HUES64 (cell line): ENCODE results near the gene AKR1D1.
A peak's percentile ranks its signal among the peaks of the same experiment; 100 is the strongest.
"Not testable (repeated sequence)": the region's sequence is repeated elsewhere in the genome, so short reads cannot be mapped to it uniquely, and the experiment has no call there.

Experiments used
- H3K27ac ChIP-seq: 2 replicates; pipeline ENCODE4 v1.7.0; 2013; ENCODE audit warnings: low read depth, low read length, inconsistent platforms
- H3K27me3 ChIP-seq: 2 replicates; pipeline ENCODE4 v1.6.1; 2013; ENCODE audit warnings: mild to moderate bottlenecking, low read length; ENCODE audit not compliant: insufficient read depth
- H3K36me3 ChIP-seq: 2 replicates; pipeline ENCODE4 v1.6.1; 2013; ENCODE audit warnings: mild to moderate bottlenecking, low read length; ENCODE audit not compliant: insufficient read depth
- H3K4me1 ChIP-seq: 2 replicates; pipeline ENCODE4 v1.6.1; 2013; ENCODE audit warnings: mild to moderate bottlenecking, low read length, moderate library complexity; ENCODE audit not compliant: insufficient read depth
- H3K4me3 ChIP-seq: 2 replicates; pipeline ENCODE4 v1.5.1; 2013; ENCODE audit warnings: mild to moderate bottlenecking, low read length, moderate library complexity
- H3K9ac ChIP-seq: 2 replicates; pipeline ENCODE4 v1.6.1; 2013; ENCODE audit warnings: mild to moderate bottlenecking, low read depth, low read length
- H3K9me3 ChIP-seq: 2 replicates; pipeline ENCODE4 v1.6.1; 2013; ENCODE audit warnings: low read depth, low read length; ENCODE audit not compliant: insufficient read depth
- WGBS: fragments of 150-250, 120-280 bp; methylation state at CpG from one replicate; pipeline ENCODE4 v1.1.7; 2013; ENCODE audit warnings: missing lambda C conversion rate; 5-methylcytosine and 5-hydroxymethylcytosine counted together

Gene AKR1D1

GRCh38 chr7:138072726-138073125 lies 3.5 kb upstream of the AKR1D1 start:
- Histone ChIP-seq H3K4me1 (peaks cover 25% of the 10 kb centered on the region), H3K27ac (peak overlapping the region; percentile 31; the same call in 1 of the 2 replicates), H3K9ac (no peak overlapping the region), H3K27me3 (no peaks in the 10 kb centered on the region), H3K9me3 (peaks cover 12% of the 10 kb centered on the region), H3K4me3 (no peak overlapping the region), H3K36me3 (no peaks in the 10 kb centered on the region)
- 43% methylated on average over 2 of the region's 2 CpGs for WGBS

- no peak overlapping the region for H3K9ac ChIP-seq
- H3K27me3 ChIP-seq, result no peaks in the 10 kb centered on the region
- WGBS, result 92% methylated on average over 2 of the region's 2 CpGs
- peaks cover 12% of the 10 kb centered on the region for H3K9me3 ChIP-seq
- no peak overlapping the region for H3K4me3 ChIP-seq
- peaks cover 25% of the 10 kb centered on the region for H3K4me1 ChIP-seq
- no peak overlapping the region for H3K27ac ChIP-seq
- H3K36me3 ChIP-seq, result no peaks in the 10 kb centered on the region
These were observed 2.1 kb upstream of the AKR1D1 start for GRCh38 chr7:138074121-138074520.

GRCh38 chr7:138074540-138074939 lies 1.7 kb upstream of the AKR1D1 start:
- Histone ChIP-seq H3K27ac (no peak overlapping the region), H3K27me3 (no peaks in the 10 kb centered on the region)
- 78% methylated on average over 1 of the region's 1 CpG for WGBS

GRCh38 chr7:138075350-138075749 lies 909 bp upstream of the AKR1D1 start:
- 96% methylated on average over 3 of the region's 3 CpGs for WGBS
- H3K36me3 ChIP-seq, result no peaks in the 10 kb centered on the region
- H3K27ac ChIP-seq, result no peak overlapping the region
- no peak overlapping the region for H3K9ac ChIP-seq
- peaks cover 12% of the 10 kb centered on the region for H3K9me3 ChIP-seq
- H3K4me1 ChIP-seq, result peaks cover 22% of the 10 kb centered on the region
- no peaks in the 10 kb centered on the region for H3K27me3 ChIP-seq
- no peak overlapping the region for H3K4me3 ChIP-seq

More at GRCh38 chr7:138074540-138074939, 1.7 kb upstream of the AKR1D1 start:
- no peaks in the 10 kb centered on the region for H3K36me3 ChIP-seq
- H3K9me3 ChIP-seq, result peaks cover 12% of the 10 kb centered on the region
- no peak overlapping the region for H3K4me3 ChIP-seq
- H3K9ac ChIP-seq, result no peak overlapping the region
- H3K4me1 ChIP-seq, result peaks cover 25% of the 10 kb centered on the region

GRCh38 chr7:138075786-138076185 lies 473 bp upstream of the AKR1D1 start:
- not testable (repeated sequence) for H3K36me3 ChIP-seq, H3K27me3 ChIP-seq, H3K9ac ChIP-seq, H3K27ac ChIP-seq, H3K4me3 ChIP-seq
- WGBS, result 88% methylated on average over 1 of the region's 1 CpG
- H3K9me3 ChIP-seq, result peaks cover 12% of the 10 kb centered on the region
- peaks cover 22% of the 10 kb centered on the region for H3K4me1 ChIP-seq

- Histone ChIP-seq H3K4me3 (no peak overlapping the region), H3K9ac (no peak overlapping the region), H3K27me3 (no peaks in the 10 kb centered on the region), H3K36me3 (no peaks in the 10 kb centered on the region), H3K9me3 (peaks cover 12% of the 10 kb centered on the region), H3K4me1 (peaks cover 4% of the 10 kb centered on the region; the same call in 1 of the 2 replicates), H3K27ac (no peak overlapping the region)
- 100% methylated on average over 2 of the region's 2 CpGs for WGBS
These were observed 1.6 kb downstream of the AKR1D1 start for GRCh38 chr7:138077809-138078208.

- no peaks in the 10 kb centered on the region for H3K36me3 ChIP-seq
- 83% methylated on average over 1 of the region's 1 CpG for WGBS
These were observed 2.9 kb downstream of the AKR1D1 start for GRCh38 chr7:138079137-138079536.

GRCh38 chr7:138081868-138082267 lies 5.6 kb downstream of the AKR1D1 start:
- 96% methylated on average over 2 of the region's 4 CpGs for WGBS
- Histone ChIP-seq H3K4me1 (no peaks in the 10 kb centered on the region), H3K27me3 (no peaks in the 10 kb centered on the region), H3K36me3 (no peaks in the 10 kb centered on the region), H3K9me3 (no peaks in the 10 kb centered on the region; the same call in 1 of the 2 replicates), H3K27ac (no peak overlapping the region), H3K9ac (no peak overlapping the region), H3K4me3 (no peak overlapping the region)

More at GRCh38 chr7:138079137-138079536, 2.9 kb downstream of the AKR1D1 start:
- Histone ChIP-seq H3K9ac (no peak overlapping the region), H3K4me1 (no peaks in the 10 kb centered on the region), H3K27me3 (no peaks in the 10 kb centered on the region), H3K9me3 (peaks cover 12% of the 10 kb centered on the region), H3K27ac (no peak overlapping the region), H3K4me3 (no peak overlapping the region)

- H3K4me1 ChIP-seq, result no peaks in the 10 kb centered on the region
- H3K9me3 ChIP-seq, result 0 out of 2 replicates have a peak, but pooled peaks cover 4% of the 10 kb centered on the region
- no peak overlapping the region for H3K4me3 ChIP-seq
- H3K9ac ChIP-seq, result no peak overlapping the region
- WGBS, result 90% methylated on average over 3 of the region's 3 CpGs
- no peak overlapping the region for H3K27ac ChIP-seq
- H3K27me3 ChIP-seq, result no peaks in the 10 kb centered on the region
- no peaks in the 10 kb centered on the region for H3K36me3 ChIP-seq
These were observed 7.6 kb downstream of the AKR1D1 start for GRCh38 chr7:138083859-138084258.

GRCh38 chr7:138086563-138087270 lies 10.5 kb downstream of the AKR1D1 start:
- Histone ChIP-seq H3K36me3 (no peaks in the 10 kb centered on the region), H3K27ac (no peak overlapping the region), H3K9ac (no peak overlapping the region), H3K4me3 (no peak overlapping the region), H3K9me3 (0 out of 2 replicates have a peak, but pooled peaks cover 4% of the 10 kb centered on the region), H3K4me1 (no peaks in the 10 kb centered on the region), H3K27me3 (no peaks in the 10 kb centered on the region)
- WGBS, result 93% methylated on average over 3 of the region's 5 CpGs

- Histone ChIP-seq H3K4me1 (no peaks in the 10 kb centered on the region), H3K9ac (no peak overlapping the region), H3K27ac (no peak overlapping the region), H3K36me3 (no peaks in the 10 kb centered on the region), H3K27me3 (no peaks in the 10 kb centered on the region), H3K9me3 (0 out of 2 replicates have a peak, but pooled peaks cover 4% of the 10 kb centered on the region), H3K4me3 (no peak overlapping the region)
- 96% methylated on average over 8 of the region's 9 CpGs for WGBS
These were observed 13.0 kb downstream of the AKR1D1 start for GRCh38 chr7:138089080-138089901.
